A549 (cell line): ENCODE data around the gene GAS1. TPM values are rescaled to one million over a fixed set of nuclear protein-coding genes. Genes with fewer than 3 reads are reported as not detected.
A peak's percentile ranks its signal among the peaks of the same experiment; 100 is the strongest.

Source experiments
- ATAC-seq, 2 experiments: fragments of 200-7000 bp in 1 of 2; fragments of >200 bp in 1 of 2; cut with Nextera tagmentation in 1 of 2; cut with Tn5 transposase in 1 of 2; 3 replicates each; pipeline versions ENCODE4 v1.8.0 to v1.9.1; 2018 to 2020; ENCODE audit warnings: mild to moderate bottlenecking in 1 of 2, moderate library complexity in 1 of 2
- CTCF ChIA-PET: fragments of 300-600 bp; sonication (Branson Sonifier 250); formaldehyde crosslinking; extraction: SDS; loops from one replicate; lab custom pipeline; 2021; ENCODE audit warnings: antibody characterized with exemption, inconsistent platforms; lab: Yijun Ruan, JAX
- POLR2A ChIA-PET: fragments of 350-600 bp; formaldehyde crosslinking; extraction: SDS; loops from one replicate; lab custom pipeline; 2021; ENCODE audit warnings: antibody characterized with exemption, inconsistent platforms; lab: Yijun Ruan, JAX
- DNase-seq, 2 experiments: peaks; one replicate each; pipeline versions ENCODE4 v3.0.0 to v3.0.0-alpha.2; 2011 to 2016; ENCODE audit warnings: low read depth in 1 of 2, low spot score in 1 of 2
- FAIRE-seq: peaks from 2 replicates; lab custom pipeline; 2011; peaks lifted over from hg19 to GRCh38; lab: Jason Lieb, UNC
- H3K27ac ChIP-seq, 2 experiments: fragments of >200 bp; sonication (Bioruptor Twin); formaldehyde crosslinking; 3 replicates each; pipeline ENCODE4 v1.5.1; 2016 to 2017
- H3K4me1 ChIP-seq: fragments of >200 bp; sonication (Bioruptor Twin); formaldehyde crosslinking; 3 replicates; pipeline ENCODE4 v1.6.1; 2016
- H3K4me2 ChIP-seq: fragments of >200 bp; sonication (Bioruptor Twin); formaldehyde crosslinking; 3 replicates; pipeline ENCODE4 v1.6.1; 2016
- H3K4me3 ChIP-seq: fragments of >200 bp; sonication (Bioruptor Twin); formaldehyde crosslinking; 3 replicates; pipeline ENCODE4 v1.5.1; 2016
- H3K9me3 ChIP-seq: fragments of >200 bp; sonication (Bioruptor Twin); formaldehyde crosslinking; 3 replicates; pipeline ENCODE4 v1.6.1; 2016
- CBX2 ChIP-seq: fragments of 200-600 bp; sonication (generic); IDR thresholded peaks from 2 replicates; pipeline ENCODE4 v1.6.1; 2016; ENCODE audit warnings: low read depth, mild to moderate bottlenecking, borderline replicate concordance
- CBX8 ChIP-seq: fragments of 200-600 bp; sonication (generic); IDR thresholded peaks from 2 replicates; pipeline ENCODE4 v1.6.1; 2016
- CEBPB ChIP-seq, 2 experiments: fragments of >200 bp in 1 of 2; sonication (Bioruptor Twin) in 1 of 2; formaldehyde crosslinking in 1 of 2; IDR thresholded peaks; 2 replicates each; pipeline ENCODE4 v1.6.1; 2012 to 2016
- ELK1 ChIP-seq: fragments of 150-350 bp; IDR thresholded peaks from 2 replicates; pipeline ENCODE4 v1.6.1; 2014; ENCODE audit warnings: low read depth, mild to moderate bottlenecking, low read length
- HOXA7 ChIP-seq: fragments of 250-450 bp; sonication (Bioruptor Pico); IDR thresholded peaks from 2 replicates; pipeline ENCODE4 v1.5.0; 2020; ENCODE audit warnings: mild to moderate bottlenecking, moderate library complexity
- HOXB5 ChIP-seq: fragments of 250-450 bp; sonication (Bioruptor Pico); IDR thresholded peaks from 2 replicates; pipeline ENCODE4 v1.5.0; 2020; ENCODE audit warnings: mild to moderate bottlenecking, moderate library complexity
- NPAS2 ChIP-seq: fragments of 250-450 bp; sonication (Bioruptor Pico); IDR thresholded peaks from 2 replicates; pipeline ENCODE4 v1.8.0; 2022; ENCODE audit warnings: mild to moderate bottlenecking, moderate library complexity, borderline replicate concordance
- POLR2A ChIP-seq: IDR thresholded peaks from 2 replicates; pipeline ENCODE4 v1.6.1; 2012; ENCODE audit warnings: mild to moderate bottlenecking, low read length
- RAD21 ChIP-seq, 2 experiments: fragments of >200 bp in 1 of 2; sonication (Bioruptor Twin) in 1 of 2; formaldehyde crosslinking in 1 of 2; IDR thresholded peaks in 1 of 2; conservative IDR thresholded peaks in 1 of 2; 2 replicates in 1 of 2; 3 replicates in 1 of 2; pipeline ENCODE4 v1.6.1; 2012 to 2018; ENCODE audit warnings: inconsistent platforms in 1 of 2
- SMC3 ChIP-seq: fragments of >200 bp; sonication (Bioruptor Twin); formaldehyde crosslinking; IDR thresholded peaks from 3 replicates; pipeline ENCODE4 v1.6.1; 2018; ENCODE audit warnings: inconsistent platforms
- ZC3H11A ChIP-seq: fragments of 450-650 bp; IDR thresholded peaks from 2 replicates; pipeline ENCODE4 v1.6.1; 2014; ENCODE audit warnings: antibody characterized with exemption, mild to moderate bottlenecking
- ZNF302 ChIP-seq: fragments of 250-450 bp; sonication (Bioruptor Pico); IDR thresholded peaks from 2 replicates; pipeline ENCODE4 v1.9.0; 2021; ENCODE audit warnings: inconsistent platforms, mild to moderate bottlenecking, moderate library complexity
- WGBS: methylation state at CpG from one replicate; pipeline ENCODE4 v1.1.6; 2017; ENCODE audit errors: missing lambda C conversion rate; 5-methylcytosine and 5-hydroxymethylcytosine counted together
- polyA minus RNA-seq: library from RNA; depleted of rRNA, polyadenylated mRNA; stranded (reverse); fragments of >200 nt; gene quantifications from 2 replicates; pipeline ENCODE4 v1.2.3, GENCODE V29; 2011; rRNA and poly(A)+ RNA removed
- polyA plus RNA-seq, 4 experiments: library from polyadenylated mRNA; depleted of rRNA in 3 of 4; stranded (reverse); fragments of >200 nt; fragmentation: RNase III in 1 of 4; extraction: RNeasy Plus Mini Kit Qiagen cat#74134 plus additional on column Dnase treatment in 1 of 4; gene quantifications; 2 replicates in 3 of 4; 3 replicates in 1 of 4; pipeline ENCODE4 v1.2.3, GENCODE V29; 2011 to 2017
- TF ChIP-seq, protein P1 (sequence below): fragments of 250-450 bp; sonication (Bioruptor Pico); IDR thresholded peaks from 2 replicates; pipeline ENCODE4 v1.5.0; 2020; ENCODE audit warnings: low read depth, mild to moderate bottlenecking, moderate library complexity
- TF ChIP-seq, protein P2 (sequence below): fragments of 250-450 bp; sonication (Bioruptor Pico); IDR thresholded peaks from 2 replicates; pipeline ENCODE4 v1.5.0; 2021; ENCODE audit warnings: mild to moderate bottlenecking, moderate library complexity, borderline replicate concordance

Gene GAS1, protein sequence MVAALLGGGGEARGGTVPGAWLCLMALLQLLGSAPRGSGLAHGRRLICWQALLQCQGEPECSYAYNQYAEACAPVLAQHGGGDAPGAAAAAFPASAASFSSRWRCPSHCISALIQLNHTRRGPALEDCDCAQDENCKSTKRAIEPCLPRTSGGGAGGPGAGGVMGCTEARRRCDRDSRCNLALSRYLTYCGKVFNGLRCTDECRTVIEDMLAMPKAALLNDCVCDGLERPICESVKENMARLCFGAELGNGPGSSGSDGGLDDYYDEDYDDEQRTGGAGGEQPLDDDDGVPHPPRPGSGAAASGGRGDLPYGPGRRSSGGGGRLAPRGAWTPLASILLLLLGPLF
- polyA plus RNA-seq (2011; rRNA removed) (not detected in 2 replicates), polyA plus RNA-seq (2017; fragmentation: RNase III; extraction: RNeasy Plus Mini Kit Qiagen cat#74134 plus additional on column Dnase treatment) (0.03 TPM in 1 of 3 replicates, not detected in the others), polyA minus RNA-seq (not detected in 2 replicates)
- 0.03 and 0.08 TPM in 2 replicates for polyA plus RNA-seq (2012; cell fraction: cytosol; rRNA removed)
- 0.07 and 0.12 TPM in 2 replicates for polyA plus RNA-seq (2012; cell fraction: nucleus; rRNA removed)

DNA sequence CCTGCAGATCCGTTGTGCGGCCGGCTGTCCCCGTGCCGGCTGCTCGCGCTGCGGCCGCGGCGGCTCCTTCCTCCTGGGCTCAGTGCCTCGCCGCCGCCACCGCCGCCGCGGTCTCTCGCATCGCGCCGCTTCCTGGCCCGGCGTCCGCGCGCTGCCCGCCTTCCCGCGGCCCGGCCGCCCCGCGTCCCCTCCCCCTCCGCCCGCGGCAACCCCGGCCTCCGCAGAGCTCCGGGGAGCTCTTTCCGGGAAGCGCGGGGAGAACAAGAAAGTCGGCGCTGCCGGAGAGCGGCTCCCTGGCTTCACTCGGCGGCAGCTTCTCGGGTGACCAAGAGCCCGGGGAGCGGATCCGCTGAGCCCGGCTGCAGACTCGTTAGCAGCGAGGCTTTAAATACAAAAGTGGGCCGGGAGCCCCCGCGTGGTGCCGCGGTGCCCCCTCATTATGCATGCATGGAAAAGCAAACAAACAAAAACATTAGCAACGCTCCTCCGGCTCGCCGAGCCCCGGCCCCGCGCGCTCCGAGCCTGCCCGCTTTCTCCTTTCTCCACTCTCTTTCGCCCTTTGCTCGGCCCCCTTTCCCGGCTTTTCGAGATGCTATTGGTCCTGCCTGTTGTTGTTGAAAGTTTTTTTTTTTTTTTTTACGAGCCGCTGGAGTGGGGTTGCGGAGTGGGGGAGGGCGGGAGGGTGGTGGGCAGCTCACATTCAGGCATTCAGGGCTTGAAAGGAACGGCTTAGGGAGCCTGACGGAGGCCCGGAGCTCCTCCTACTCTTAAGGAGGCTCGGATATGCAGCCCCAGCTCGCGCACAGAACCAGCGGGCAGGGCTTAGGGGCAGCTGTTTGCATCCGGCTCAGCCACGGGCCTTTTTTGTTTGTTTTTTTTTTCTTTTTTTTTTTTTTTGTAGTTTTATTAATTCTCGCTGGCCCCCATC, at the start of gene GAS1:
GAS1 (minus strand) TSS at position 361 of the 928 bp plus-strand sequence. CDS start 727 bp downstream, outside the sequence.
- CTCF ChIA-PET: interaction anchor here (0.6 to 2.5 kb wide), 12 partner anchors 10 to 854 kb away, joined by 3 to 8 read pairs (median 3); no protein-coding TSS in a partner anchor
- Histone ChIP-seq H3K4me3 (peak within 1 kb of the TSS; percentile 54), H3K9me3 (peaks cover 6% of the 10 kb centered on the region; the same call in 1 of the 3 replicates), H3K4me2 (peak within 1 kb of the TSS; percentile 94), H3K27ac (peak within 1 kb of the TSS in 1 of 2 experiments; percentile 67; a peak in 4 of 6 replicates), H3K4me1 (peaks cover 10% of the 10 kb centered on the region; the same call in 1 of the 3 replicates)
- FAIRE-seq (no peak), DNase-seq (peak; percentile 81), ATAC-seq (peak; percentile 83 to 94)
- under 1% methylated on average over 35 of the region's 89 CpGs for WGBS
- POLR2A ChIA-PET: interaction anchor here (0.6 kb wide), 2 partner anchors 133 to 149 kb away, joined by 3 to 4 read pairs; no protein-coding TSS in a partner anchor
- TF ChIP-seq CBX8: no peak
- TF ChIP-seq, protein P1, sequence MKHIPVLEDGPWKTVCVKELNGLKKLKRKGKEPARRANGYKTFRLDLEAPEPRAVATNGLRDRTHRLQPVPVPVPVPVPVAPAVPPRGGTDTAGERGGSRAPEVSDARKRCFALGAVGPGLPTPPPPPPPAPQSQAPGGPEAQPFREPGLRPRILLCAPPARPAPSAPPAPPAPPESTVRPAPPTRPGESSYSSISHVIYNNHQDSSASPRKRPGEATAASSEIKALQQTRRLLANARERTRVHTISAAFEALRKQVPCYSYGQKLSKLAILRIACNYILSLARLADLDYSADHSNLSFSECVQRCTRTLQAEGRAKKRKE (CRISPR knock-in tag): no peak
- no peak for TF ChIP-seq SMC3
- no peak for TF ChIP-seq HOXA7 (CRISPR knock-in tag)

DNA sequence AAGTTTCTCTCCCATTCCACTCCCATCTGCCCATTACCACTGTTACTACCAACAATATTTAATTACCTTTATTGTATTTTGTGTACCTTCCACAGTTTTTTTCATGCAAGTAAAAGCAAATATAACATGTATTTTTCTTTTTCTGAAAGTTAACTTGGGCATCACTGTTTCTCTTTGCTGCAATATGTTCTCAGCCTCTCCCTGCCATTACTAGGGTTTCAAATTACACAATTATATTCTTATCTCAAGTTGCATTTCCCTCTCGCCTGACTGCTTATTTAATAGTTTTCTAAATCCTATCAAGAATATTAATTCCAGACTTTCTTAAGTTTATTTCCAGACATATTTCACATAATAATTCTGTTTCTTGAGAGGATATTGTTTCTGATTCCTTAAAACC, 46.9 kb upstream of the GAS1 start:
- WGBS: 2% methylated on average over 1 of the region's 1 CpG
- Histone ChIP-seq H3K4me2 (no peak overlapping the region), H3K9me3 (no peaks in the 10 kb centered on the region), H3K4me1 (no peaks in the 10 kb centered on the region)
- FAIRE-seq (no peak), DNase-seq (no peak)
- ChIA-PET POLR2A (no interaction called here), CTCF (no interaction called here)
- TF ChIP-seq CEBPB (IDR thresholded peaks at IDR 0.05) (no peak), RAD21 (conservative IDR thresholded peaks at IDR 0.05 in 1 of 2, IDR thresholded peaks at IDR 0.05 in 1 of 2) (no peak), POLR2A (no peak), ZNF302 (CRISPR knock-in tag) (no peak), ELK1 (no peak), HOXA7 (CRISPR knock-in tag) (no peak), ZC3H11A (no peak), CBX2 (no peak), NPAS2 (CRISPR knock-in tag) (no peak), HOXB5 (CRISPR knock-in tag) (no peak), CBX8 (no peak)
- TF ChIP-seq, protein P1 (CRISPR knock-in tag): no peak
- TF ChIP-seq, protein P2, sequence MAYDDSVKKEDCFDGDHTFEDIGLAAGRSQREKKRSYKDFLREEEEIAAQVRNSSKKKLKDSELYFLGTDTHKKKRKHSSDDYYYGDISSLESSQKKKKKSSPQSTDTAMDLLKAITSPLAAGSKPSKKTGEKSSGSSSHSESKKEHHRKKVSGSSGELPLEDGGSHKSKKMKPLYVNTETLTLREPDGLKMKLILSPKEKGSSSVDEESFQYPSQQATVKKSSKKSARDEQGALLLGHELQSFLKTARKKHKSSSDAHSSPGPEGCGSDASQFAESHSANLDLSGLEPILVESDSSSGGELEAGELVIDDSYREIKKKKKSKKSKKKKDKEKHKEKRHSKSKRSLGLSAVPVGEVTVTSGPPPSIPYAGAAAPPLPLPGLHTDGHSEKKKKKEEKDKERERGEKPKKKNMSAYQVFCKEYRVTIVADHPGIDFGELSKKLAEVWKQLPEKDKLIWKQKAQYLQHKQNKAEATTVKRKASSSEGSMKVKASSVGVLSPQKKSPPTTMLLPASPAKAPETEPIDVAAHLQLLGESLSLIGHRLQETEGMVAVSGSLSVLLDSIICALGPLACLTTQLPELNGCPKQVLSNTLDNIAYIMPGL (CRISPR knock-in tag): no peak
- TF ChIP-seq, all 56 proteins: peak for 0
- no peak for ATAC-seq
- Histone ChIP-seq H3K27ac (no peak overlapping the region), H3K4me3 (no peak overlapping the region)
